NCI-H460 (cell line): ENCODE results near the gene MTMR8. TPM values are rescaled to one million over a fixed set of nuclear protein-coding genes. Genes with fewer than 3 reads are reported as not detected.
"Not testable (repeated sequence)": the region's sequence is repeated elsewhere in the genome, so short reads cannot be mapped to it uniquely, and the experiment has no call there.

Source experiments
- DNase-seq: peaks from one replicate; pipeline ENCODE4 v3.0.0-alpha.2; 2016; ENCODE audit warnings: low read depth; ENCODE audit errors: extremely low read depth
- polyA plus RNA-seq: library from polyadenylated mRNA; depleted of rRNA; stranded (reverse); fragments of >200 nt; gene quantifications from 2 replicates; pipeline ENCODE4 v1.2.3, GENCODE V29; 2014; cell fraction: nucleus; rRNA removed
- total RNA-seq: library from RNA; depleted of rRNA; stranded (reverse); fragments of >200 nt; shearing (Covaris generic); gene quantifications from 2 replicates; pipeline ENCODE4 v1.2.3, GENCODE V29; 2014; rRNA removed

The MTMR8 gene
- 2.0 and 2.3 TPM in 2 replicates for total RNA-seq
- 0.47 and 0.50 TPM in 2 replicates for polyA plus RNA-seq

DNA sequence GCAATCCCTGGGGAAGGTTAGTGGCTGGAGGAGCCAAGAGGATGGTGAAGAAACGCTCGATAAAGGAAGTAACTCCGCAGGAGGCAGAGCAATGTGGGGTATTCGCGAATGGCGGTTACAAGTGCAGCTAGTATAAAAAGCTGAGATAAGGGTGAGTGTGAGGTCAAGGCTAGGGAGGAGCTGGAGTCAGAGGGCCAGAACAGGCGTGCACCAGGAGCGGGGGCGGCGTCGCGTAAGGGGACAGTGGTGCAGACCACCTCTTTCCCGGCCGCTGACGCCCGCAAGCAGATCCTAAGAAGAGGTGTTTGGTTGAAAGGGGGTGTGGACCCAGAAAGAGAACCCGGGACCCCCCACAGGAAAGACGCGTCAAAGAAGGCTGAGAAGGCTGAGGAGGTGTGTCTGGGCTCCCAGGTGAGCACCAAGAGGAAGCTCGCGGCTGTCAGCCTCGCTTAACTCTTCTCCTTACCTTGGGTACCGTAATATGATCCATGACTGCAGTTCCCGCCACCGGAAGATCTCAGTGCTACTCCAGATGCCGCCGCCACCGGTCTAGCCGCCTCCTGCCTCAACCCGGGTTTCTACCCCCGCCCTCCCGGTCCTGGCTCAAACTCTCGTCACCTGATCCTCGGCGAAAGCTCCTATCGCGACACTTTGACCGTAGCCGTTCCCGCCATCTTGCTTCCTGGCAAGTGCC, at the start of gene MTMR8:
Gene MTMR8, minus strand, starts transcription at position 579 of the 694 bp plus-strand sequence. Its CDS starts 89 bp downstream, at position 490.
- DNase-seq, result peak; percentile 64

DNA sequence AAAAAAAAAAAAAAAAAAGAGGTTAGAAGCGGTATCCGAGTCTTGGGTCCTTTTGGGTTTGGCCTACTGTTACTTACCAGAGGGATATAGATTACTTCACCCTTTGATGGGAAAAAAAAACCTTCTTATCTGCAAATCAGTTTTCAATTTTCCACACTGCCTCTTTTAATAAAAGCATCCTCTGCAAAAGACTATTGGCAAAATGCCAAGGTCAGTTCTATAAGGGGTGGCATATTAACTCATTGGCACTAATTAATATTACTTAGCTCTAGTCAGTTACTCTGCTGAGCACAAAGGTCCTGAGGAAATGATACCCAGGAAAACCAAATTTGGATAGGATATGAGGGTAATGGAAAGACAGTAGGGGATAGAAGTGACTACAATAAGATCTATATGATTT, 44.3 kb upstream of the MTMR8 start:
- no peak for DNase-seq

DNA sequence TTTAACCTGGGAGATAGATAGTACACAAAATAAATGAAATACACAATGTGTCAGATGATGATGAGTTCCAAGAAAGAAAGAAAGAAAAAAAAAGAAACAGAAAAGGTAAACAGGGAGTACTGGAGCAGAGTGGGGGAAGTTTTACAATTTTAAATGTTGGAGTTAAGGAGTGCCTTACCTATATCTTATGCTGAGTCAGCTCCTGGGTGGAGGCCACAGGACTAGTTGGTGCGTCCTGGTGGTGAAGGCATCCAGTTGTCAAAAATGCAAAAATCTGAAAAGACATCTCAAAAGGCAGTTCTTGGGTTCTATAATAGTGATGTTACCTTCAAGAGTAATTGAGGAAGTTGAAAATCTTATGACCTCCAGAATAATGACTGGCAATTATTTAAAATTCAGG, 42.4 kb upstream of the MTMR8 start:
- no peak for DNase-seq

DNA sequence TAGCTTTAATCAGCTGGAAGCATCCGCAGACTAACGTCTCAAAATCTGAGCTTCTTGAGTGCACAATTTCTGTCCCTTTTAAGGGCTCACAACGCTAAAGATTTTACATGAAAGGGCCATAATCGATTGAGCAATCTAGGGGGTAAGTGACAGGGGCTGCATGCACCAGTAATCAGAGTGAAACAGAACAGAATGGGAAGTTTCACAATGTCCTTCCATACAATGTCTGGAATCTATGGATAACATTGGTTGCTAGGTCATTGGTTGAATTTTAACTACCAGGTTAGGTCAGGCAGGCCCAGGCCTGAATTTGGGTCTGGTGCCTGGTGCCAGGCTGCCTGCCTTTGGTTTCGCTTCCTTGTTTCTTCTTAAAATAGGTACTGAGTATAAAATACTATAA, 42.0 kb upstream of the MTMR8 start:
- no peak for DNase-seq

DNA sequence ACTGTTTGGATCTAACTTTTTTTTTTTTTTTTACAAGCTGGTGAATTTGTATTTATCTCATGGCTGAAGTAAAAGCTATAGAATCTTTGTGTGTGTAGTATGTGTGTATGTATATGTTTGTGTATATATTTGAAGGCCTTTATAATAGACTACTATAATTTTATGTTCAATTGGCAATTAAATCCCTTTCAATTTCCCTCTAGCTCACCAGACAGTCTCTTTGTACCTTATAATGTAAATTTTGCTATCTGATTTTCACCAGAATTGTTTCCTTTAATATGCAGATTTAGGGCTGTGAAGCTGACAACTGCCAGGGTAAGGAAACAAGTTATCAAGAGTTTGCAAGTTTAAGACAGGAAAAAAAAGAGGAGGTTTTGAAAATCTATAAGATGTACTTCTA, 33.1 kb upstream of the MTMR8 start:
- no peak for DNase-seq

DNA sequence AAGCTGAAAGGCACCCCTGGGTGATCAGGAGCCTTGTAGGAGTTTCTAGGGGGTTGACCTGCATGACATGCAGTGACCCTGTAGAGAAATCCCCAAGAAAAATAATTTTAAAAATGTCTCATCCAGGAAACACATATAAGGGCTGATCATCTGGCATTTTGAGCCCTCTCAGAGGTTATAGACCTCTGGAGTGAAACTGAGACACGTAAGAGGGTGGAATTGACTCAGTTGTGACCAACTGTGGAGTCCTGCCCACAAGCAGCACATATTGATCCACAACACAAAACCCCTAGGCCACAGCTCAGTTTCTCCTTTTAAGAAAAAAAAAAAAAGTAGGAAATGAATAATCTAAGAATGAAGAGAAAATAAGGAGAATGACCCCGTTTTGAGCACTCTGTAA, 32.5 kb upstream of the MTMR8 start:
- no peak for DNase-seq

DNA sequence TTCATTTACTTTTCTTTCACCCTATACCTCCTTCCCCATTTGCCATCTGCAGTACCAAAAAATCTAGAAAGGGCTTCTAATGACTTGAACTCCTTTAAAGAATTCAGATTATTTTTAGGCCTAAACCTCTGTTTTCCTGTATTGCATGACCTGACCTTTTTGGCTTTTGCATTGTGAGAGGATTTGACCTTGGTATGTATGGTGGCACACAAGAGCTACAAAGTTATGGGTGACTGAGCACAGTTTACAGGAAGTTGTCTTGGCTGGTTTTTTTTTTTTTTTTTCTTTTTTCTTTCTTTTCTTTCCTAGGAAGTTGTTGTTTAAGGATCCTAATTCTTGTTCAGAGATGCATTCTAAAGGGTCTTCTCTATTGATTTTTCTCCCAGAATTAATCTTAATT, 32.0 kb upstream of the MTMR8 start:
- no peak for DNase-seq

DNA sequence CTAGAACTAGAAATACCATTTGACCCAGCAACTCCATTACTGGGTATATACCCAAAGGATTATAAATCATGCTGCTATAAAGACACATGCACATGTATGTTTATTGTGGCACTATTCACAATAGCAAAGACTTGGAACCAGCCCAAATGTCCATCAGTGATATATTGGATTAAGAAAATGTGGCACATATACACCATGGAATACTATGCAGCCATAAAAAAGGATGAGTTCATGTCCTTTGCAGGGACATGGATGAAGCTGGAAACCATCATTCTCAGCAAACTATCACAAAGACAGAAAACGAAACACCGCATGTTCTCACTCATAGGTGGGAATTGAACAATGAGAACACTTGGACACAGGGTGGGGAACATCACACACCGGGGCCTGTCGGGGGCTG, 14.5 kb upstream of the MTMR8 start:
- DNase-seq, result not testable (repeated sequence)

DNA sequence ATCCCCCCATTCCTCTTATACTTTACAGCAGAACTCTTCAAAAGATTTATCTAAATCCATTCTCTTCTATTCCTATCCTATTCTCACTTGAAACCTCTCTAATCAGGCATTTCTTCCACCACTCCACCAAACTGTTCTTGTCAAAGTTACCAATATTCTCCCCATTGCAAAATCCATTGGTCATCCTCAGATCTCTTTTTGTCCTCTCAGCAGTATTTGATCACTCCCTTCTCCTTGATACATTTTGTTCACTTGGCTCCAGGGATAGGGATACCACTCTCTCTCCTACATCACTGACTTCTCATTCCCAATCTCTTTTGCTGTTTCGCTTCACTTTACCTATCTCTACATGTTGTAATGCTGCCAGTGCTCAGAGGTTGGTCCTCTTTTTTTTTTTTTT, 2.8 kb upstream of the MTMR8 start:
- DNase-seq, result no peak

DNA sequence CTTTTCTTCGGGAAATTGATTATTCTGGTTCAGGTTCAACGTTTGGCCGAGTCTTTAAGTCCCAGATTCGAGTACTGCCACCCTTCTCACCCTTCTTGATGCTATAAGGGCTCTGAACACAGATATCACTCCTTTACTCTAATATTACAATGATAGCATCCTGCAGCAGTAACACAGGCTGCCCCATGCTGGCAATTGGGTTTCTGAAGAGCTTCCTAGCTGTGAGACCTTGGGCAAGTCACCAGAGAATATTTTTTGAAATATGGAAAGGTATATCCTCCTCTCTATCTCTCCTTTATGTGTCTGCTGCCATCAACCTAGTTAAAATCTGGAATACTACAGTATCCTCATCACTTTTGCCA, 297 bp upstream of the MTMR8 start:
- DNase-seq, result no peak

DNA sequence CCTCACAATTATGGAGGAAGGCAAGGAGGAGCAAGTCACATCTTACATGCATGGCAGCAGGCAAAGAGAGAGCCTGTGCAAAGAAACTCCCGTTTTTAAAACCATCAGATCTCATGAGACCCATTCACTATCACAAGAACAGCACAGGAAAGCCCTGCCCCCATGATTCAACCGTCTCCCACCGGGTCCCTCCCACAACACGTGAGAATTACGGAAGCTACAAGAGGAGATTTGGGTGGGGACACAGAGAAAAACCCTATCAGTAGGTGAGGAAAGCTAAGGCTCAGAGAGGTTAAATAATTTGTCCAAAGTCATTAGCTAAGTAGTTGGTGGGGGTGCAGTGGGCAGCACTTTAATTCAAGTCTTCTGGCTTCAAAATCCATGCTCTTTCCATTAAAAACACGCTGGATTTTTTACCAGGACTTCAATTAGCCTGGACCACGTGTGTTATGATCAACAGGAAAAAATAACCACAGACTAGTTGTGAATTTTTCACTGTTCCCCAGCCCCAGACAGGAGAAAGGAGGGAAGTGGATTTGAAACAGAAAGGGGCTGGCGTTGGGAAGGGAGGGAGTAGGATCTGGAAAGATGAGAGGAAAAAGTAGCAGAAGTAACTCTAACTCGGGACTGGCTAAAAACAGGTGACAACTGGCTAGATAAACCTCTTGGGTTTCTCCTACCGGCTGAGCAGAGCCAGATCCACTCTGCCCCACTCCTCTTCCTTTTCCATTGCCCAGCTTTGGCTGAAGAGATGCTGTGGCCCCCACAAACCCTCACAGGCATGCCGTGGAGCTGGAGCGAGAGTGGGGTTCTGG, 986 bp downstream of the MTMR8 start:
- DNase-seq, result no peak

DNA sequence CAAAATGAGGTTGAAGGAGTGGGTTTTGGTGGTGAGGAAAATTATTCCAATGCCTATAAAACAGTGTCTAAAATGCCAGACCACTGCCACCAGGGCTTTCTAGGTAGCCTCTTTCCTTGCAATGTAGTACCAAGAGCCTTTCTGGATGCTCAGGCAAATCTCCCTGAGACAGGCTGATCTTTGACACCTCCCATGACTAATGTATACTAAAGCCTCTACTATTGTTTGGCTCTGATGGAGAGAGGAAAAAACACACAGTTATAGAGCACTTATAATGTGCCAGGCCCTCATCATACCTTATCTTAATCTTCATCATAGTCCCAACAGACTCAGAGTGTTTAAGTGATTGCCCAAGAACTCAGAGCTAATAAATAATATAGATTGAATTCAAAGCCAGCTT, 5.8 kb downstream of the MTMR8 start:
- DNase-seq, result no peak

DNA sequence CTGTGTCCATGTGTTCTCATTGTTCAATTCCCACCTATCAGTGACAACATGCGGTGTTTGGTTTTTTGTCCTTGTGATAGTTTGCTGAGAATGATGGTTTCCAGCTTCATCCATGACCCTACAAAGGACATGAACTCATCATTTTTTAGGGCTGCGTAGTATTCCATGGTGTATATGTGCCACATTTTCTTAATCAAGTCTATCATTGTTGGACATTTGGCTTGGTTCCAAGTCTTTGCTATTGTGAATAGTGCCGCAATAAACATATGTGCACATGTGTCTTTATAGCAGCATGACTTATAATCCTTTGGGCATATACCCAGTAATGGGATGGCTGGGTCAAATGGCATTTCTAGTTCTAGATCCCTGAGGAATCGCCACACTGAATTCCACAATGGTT, 14.5 kb downstream of the MTMR8 start:
- DNase-seq, result not testable (repeated sequence)

DNA sequence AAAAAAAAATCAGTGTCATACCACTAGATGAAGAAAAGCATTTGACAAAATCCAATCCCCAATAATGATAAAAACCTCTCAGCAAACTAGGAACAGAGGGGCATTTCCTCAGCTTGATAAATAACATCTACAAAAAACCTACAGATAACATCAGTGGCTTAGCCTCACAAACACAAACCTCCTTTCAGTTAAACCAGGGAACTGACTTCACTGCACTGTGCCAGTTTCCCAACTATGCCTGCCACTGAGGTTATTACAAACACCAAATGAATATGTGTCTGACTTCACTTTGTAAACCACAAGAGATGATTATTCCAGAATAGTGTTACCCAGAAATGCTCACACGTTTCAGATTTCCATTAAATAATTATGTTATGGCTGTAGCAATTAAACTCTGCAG, 15.3 kb downstream of the MTMR8 start:
- no peak for DNase-seq

DNA sequence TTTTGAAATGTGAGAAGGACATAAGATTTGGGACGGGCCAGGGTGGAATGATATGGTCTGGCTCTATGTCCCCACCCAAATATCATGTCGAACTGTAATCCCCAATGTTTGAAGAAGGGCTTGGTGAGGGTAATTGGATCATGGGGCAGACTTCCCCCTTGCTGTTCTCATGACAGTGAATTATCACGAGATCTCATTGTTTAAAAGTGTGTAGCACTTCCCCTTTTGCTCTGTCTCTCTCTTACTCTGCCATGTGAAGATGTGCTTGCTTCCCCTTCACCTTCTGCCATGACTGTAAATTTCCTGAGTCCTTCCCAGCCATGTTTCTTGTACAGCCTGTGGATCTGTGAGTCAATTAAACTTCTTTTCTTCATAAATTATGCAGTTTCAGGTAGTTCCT, 17.5 kb downstream of the MTMR8 start:
- DNase-seq, result no peak

DNA sequence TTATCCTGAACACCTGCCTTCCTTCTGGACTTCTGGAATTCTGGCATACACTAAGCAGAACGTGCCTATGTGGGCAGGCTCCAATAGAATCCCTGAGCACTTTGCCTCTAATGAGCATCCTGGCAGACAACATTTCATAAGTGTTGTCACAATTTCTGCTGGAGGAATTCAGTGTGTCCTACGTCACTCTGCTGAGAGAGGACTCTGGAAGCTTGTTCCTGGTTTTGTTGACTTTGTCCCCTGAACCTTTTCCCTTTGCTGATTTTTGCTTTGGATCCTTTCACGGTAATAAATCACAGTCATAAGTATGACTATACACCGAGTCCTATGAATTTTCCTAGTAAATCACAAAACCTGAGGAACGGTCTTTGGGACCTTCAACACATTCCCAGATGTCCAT, 43.2 kb downstream of the MTMR8 start:
- DNase-seq, result no peak

DNA sequence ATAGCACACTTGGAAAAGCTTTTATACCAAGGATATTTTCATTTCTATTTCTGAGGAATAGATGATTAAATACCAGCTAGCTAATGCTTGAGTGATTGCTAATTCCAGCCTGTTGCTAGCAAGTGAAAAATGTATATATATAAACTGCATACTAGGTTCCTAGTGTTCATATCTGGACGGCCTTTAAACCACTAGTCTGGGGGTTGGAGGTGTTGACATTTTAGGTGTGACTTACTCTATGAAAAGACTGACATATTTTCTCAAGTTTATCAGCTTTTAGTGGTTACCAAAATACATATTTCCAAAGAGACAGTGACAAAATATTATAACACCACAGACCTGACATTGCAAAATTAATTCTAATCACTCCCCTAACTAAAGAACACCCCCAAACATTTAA, 44.7 kb downstream of the MTMR8 start:
- DNase-seq, result no peak

DNA sequence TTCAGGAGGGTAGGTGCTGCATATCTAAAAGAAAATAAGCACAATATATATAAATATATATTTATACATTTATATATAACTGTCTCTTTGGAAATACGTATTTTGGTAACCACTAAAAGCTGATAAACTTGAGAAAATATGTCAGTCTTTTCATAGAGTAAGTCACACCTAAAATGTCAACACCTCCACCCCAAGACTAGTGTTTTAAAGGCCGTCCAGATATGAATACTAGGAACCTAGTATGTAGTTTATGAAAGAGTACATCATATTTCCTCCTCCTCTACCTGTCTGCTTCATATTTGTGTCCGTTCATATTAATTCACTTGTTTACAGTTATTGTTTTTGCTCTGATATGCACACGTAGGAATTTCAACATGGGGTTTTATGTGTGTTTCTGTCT, 45.2 kb downstream of the MTMR8 start:
- no peak for DNase-seq

DNA sequence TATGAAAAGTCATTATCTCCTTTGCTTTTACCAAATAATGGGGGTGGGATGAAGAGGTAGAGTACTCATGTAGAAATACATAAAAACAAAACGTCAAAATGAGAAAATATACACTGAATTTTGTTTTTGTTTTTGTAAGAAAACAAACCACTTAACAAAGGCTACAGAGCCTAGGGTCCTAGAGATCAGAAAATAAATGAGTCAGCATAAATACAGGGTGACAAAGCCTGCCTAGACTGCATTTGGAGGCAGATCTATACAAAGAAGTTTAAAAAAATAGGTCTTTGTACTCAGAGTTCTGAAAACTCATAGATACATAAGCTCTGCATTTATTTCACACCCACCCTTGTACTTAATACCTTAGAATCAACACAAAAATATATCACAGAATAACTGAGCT, 52.4 kb downstream of the MTMR8 start:
- DNase-seq, result no peak

DNA sequence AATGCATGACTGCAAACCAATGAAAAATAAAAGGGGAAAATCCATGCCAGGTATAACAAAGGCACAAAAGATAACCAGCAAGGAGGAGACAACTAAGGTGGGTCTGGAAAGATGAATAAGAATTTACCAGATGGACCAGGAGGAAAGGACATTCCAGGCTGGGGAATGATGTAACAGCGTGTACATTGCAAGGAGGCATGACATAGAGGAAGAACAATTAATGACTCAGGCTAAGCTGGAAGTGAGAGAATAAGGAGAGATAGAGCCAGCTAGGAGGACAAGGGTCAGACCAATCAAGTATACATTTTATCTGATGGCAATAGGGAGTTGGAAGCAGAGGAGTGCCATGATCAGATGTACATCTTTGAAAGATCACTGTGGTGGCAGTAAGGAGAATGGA, 57.0 kb downstream of the MTMR8 start:
- DNase-seq, result peak; percentile 24

DNA sequence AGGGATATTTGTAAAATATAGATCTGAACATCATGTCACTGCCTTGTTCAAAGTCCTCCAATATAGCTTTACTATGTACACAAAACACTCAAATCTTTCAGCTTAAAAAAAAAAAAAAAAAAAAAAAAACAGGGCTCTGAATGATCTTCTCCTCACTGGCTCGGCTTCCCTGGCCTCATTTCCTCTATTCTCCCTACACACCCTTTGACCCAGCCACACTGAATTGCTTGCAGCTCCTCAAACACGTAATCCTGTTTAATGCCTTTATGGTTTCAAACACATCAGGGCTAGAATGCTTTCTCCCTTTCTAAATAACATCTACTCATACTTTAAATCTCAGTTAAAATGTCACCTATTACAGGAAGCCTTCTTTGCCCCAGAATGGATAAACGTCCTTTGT, 60.8 kb downstream of the MTMR8 start:
- no peak for DNase-seq

DNA sequence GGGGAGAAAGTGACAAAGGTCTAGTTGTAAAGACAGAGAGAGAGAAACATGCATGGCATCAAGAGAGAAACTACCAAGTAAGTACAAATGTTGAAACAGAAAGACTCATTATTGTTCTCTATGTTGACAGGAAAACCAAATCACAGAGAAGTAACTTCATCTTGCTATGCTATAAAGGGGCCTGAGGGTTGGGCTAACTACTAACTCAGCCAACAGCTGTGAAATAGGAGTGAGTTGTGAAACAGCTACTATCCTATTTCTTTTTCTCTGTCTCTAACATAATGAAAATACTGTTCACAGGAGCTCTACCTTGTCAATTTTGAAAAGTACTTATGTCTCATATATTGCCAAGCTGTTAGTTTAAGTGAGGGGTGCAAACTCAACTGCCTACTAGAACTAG, 65.0 kb downstream of the MTMR8 start:
- no peak for DNase-seq
